Stimulated activated CD4-positive, alpha-beta T cell treated with anti-CD3 and anti-CD28 coated beads, TNF-alpha, amount 100 ng/mL, for 24 hours (primary cell): ENCODE measurements around the gene TAL2.
A peak's percentile ranks its signal among the peaks of the same experiment; 100 is the strongest.

Experiments used
- DNase-seq, 3 experiments: peaks; one replicate each; pipeline ENCODE4 v3.0.0-alpha.2; 2020; ENCODE audit warnings: low read depth in 3 of 3

The TAL2 gene

DNA sequence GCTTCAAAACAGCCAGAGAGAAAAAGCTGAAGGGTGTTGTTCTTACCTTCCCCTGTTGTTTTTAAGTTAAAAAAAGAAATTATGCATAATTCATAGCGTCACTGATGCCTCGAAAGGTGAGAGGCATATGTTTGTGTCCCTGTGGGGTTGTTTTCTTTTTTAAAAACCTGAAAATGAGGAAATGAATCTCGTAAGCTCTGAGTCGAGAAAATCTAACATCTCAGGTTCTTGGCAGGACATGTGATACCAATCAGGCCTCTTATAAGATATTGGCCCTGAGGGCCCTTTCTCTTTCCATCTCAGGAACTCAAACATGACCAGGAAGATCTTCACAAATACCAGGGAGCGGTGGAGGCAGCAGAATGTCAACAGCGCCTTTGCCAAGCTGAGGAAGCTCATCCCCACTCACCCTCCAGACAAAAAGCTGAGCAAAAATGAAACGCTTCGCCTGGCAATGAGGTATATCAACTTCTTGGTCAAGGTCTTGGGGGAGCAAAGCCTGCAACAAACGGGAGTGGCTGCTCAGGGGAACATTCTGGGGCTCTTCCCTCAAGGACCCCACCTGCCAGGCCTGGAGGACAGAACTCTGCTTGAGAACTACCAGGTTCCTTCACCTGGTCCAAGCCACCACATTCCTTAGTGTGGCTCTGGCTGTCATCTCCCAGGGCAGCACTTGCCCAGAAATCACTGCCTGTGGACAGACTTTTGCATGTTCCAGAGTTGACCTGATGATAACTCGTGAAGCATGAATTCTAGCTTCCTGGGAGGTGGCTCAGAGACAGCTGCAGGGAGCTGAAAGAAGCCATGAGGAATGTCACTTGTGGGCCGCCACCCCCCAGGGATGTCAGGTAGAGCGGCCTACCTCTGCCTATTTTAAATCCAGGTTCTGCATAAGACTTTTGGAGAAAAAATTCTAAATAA lies at the start of gene TAL2:
TAL2 (plus strand) TSS at position 274 of the 921 bp plus-strand sequence; CDS start at position 314, 40 bp downstream.
- no peak for DNase-seq

DNA sequence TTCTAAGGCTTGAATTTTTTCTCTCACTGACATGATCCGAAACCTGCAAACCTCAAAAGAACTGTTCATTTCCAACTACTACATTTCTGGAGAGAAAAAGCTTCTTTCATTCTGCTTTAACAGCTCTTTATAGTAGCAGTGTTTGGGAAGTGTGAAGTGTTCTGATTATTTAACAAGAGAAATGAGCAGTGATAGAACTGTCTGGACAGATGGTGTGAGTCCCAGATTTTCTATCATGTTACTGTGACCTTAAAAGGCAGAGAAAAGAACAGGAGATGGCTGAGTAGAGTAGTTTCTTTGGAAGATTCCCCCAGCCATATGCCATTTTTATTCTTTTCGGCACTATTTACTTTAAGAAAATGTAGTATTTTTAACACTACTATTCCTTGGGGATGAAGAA lies 41.3 kb upstream of the TAL2 start:
- DNase-seq, result no peak

DNA sequence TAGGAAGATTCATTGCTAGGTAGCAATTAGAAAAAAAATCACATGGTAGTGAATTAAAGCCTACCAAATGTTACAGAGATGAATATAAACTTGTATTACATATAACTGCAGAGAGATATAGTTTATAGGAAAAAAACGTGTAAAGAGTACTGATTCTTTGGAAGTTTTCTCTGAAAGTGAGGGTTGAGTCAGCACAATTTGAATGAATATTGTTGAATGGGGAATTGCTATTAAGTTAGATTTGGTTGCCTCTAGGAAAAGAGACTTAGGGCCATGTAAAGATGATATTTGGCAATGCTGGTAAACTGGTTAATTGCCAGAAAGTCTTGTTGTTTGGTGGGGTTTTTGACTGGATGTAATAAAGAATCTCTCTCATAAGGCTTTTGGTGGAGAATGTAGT lies 37.2 kb upstream of the TAL2 start:
- no peak for DNase-seq

DNA sequence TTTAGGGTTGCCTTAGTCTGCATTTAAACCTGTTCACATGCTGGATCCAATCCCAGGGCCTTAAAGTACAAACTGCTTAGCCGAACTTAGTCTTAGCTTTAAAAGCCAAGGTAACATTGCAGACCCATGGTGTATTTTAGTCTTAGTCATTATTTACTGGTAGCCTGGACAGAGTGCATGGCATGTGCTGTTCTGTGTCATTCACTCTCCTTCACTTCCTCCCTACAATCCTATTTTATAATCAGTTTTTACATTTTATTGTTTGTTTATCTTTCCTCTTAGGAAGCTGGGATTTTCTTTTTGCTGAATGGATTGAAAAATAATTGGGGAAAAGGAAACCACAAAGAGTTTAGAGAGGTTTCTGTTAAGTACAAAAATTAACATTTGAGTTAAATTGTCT lies 29.4 kb upstream of the TAL2 start:
- DNase-seq, result no peak

DNA sequence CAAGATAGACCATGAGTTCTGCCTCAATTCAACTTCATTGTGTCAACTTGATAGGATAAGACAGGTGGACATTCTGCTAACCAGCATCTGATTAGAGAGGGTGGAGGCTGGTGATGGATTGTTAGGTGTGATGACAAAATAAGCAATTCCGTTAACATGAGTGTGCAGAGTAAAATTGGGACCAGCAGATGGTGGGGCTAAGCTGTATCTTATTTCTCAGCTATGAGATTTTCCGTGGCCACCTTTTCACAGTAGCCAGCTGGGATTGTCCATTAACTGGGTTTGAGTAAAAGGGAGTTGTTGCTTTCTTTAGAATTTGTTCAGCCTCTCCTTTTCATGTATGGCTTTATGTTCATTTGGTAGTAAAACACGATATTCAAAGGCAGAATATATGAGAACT lies 28.8 kb upstream of the TAL2 start:
- no peak for DNase-seq

DNA sequence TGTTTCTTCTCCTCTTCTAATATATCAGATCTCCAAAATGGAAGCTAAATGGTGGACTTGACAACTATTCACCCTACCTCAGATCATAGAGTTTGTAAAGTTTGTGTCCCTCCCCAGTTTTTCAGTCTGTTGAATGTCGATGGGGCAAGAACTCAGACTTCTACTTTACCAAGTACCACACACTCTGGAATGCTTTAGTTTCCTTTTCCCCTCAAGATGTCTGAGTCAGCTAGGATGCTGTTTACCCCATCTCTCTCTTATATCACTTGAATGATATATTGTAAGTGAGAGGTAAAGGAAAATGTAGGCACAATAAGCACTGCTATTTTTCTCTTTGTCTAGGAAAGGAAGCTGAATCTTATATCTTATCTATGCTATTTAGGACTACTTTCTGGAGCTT lies 25.9 kb upstream of the TAL2 start:
- no peak for DNase-seq

DNA sequence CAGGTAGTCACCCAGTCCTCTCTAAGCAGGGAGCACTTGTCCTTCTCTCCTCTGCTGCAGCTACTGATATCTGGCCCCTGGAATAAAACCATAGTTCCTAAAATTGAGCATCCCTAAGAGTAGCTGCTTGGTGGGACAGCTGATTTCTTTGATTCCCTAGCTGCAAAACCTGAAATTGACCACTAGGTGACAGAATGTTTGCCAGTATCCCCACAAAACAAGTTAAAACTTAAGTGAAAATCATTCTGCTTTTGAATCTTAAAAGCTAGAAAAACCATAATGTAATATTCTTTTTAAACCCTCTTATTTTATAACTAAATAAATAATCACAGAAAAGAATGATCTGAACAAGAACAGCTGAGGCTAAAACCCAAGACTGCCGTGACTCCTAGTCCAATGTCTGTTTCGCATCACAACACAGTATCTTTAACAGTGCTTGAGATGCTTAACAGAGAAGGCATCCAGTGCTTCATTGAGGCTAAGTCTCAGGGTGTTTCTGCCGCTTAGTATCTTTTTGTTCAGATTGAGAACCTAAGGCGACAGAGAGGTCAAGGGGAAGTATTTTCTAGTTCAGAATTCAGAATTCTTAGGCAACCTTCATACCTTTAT lies 24.4 kb upstream of the TAL2 start:
- no peak for DNase-seq

DNA sequence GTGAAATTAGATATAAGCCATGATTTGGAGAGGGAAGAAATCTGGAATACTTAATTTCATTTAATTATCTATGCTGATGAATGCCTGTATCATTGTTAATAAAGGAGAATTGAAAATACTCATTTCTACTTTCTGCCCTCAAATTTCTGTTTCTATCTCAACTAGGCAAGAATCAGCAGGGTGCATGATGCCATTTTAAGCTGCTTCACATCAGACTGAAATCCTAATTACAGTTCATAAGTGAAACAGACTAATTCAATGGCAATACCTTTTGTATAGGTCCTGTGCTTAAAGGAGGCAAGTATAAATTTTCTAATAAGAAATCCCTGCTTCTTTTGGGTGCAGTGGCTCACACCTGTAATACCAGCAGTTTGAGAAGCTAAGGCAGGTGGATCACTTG lies 22.3 kb upstream of the TAL2 start:
- no peak for DNase-seq

DNA sequence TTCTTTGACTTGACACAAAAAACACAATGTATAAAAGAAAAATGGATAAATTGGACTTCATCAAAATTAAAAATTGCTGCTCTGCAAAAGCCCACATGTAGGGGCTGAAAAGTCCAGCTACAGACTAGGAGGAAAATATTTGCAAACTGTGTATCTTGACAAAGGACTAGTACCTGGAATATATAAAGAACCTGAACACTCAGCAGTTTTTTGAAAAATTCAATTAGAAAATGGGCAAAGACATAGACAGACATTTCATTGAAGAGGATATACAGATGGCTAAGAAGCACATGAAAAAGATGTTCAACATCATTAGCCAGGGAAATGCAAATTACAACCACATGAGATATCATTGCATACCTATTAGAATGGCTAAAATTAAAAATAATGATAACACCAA lies 18.5 kb upstream of the TAL2 start:
- DNase-seq, result no peak

DNA sequence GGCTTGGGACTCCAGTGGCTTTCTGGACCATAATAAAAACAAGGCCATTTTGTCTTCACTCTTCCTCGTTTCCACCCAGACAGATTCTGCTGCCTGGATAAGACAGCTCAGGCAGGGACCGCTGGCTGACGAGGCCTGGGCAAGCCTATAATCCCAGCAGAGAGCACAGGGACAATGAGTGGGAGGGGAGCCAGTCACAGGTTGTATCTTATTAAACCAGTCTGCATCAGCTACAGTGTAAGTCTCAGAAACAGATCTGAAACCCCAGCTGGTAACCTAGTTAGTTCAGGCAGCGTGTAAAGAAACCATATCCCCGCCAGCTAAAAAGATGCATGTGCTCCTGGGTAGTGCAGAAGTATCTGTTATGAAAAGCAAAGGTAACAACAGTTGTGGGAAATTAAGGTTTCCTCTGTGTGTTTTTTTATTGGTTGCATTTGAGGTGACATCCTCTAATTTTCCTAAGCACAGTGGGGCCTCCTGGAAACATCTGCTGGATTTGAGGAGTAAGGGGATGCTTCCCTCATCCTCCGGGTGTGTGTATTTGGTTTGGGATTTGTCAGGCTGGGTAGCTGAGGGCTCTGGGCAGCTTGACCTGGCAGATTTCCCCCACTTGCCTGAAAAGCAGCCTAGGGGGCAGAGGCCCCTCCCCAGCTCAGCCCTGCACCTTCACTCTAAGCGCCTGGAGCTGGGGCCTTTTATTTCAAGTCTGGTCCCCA lies 15.2 kb upstream of the TAL2 start:
- DNase-seq, result no peak

DNA sequence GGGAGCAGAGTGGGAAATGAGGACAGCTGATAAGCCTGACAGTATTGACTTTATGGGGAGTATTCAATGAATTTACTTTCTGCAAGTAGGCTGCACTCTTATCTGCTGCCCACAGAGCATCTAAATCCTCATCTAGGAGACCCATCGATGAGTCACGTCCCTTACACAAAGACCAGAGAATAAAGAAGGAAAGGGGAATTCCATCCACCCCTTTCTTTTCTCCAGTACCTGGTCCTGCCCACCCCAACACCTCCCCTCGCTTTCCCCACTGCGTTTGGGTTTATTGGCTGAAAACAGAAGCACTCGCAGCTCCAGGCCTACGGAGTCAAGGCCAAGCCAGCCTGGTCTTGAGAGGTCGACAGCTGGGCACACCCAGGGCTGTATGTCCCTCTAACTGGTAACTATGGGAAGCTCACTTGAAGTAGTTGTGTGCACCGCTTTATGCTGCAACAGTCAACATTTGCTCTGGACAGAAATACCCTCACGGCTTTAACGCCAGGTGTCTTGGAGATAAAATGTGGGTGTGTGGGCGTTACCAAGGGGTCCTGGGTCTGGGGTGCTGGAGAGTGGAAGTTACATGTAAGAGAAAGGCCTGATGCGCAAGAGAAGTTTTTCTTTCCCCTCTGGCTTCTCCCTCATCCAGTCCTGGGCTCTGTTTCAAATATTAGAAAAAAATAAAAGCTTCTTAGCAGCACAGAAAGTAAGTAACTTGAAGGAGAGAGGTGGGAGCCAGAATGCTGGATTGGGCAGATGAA lies 14.5 kb upstream of the TAL2 start:
- no peak for DNase-seq

DNA sequence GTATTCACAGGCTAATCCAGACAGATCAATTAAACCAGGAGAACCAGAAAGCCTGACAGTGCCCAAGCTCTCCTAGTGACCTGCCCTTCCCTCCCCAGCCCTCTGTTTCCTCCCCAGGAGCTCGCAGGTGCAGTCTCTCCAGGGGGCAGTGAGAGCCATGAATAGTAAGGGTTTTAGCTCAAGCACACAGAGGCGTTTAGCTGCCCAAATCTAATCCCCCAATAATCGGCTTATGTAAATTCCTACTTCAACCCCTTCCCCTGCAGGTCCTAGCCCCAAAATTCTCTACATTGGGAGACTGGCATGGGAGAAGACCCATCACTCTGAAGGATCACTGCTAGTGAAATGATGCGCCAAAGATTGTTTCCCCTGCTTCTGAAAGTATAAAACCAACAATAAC lies 10.5 kb upstream of the TAL2 start:
- no peak for DNase-seq

DNA sequence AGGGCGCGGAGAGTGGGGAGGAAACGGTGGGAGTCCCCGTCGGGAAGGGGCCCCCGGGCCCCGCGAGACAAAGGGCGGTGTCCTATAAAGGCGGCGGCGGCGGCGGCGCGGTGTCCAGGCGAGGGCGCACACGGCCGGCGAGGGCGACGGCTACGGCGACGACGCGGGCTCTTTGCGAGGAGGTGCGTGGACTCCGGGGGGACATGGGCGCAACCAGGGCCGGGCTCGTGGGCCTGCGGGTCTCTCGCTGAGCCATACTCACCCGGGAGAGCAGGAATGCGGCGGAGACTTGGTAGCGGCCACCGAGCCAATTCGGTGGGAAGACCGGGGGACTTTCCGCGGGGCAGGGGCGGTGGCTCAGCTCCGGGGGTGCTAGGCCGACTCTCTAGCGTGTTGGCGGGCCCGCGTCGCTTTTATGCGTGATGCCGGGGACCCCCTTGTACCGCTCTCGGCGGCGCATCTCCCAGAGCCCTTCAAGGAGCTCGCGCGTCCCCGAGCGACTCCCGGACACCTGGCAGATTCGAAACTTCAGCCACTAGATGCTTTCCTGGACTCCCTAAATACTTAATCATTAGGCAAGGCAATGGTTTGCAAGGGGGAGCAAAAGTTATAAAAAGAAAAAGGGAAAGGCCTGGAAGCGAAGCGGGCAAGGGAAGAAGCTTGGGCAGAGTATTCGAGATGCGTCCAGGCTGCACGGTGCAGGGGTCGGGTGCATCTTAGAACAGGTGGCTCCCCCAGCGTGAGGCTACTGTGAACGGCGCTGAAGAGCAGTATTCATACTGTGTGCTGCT lies 5.9 kb upstream of the TAL2 start:
- peak in 1 of 3 experiments; percentile 7 for DNase-seq

DNA sequence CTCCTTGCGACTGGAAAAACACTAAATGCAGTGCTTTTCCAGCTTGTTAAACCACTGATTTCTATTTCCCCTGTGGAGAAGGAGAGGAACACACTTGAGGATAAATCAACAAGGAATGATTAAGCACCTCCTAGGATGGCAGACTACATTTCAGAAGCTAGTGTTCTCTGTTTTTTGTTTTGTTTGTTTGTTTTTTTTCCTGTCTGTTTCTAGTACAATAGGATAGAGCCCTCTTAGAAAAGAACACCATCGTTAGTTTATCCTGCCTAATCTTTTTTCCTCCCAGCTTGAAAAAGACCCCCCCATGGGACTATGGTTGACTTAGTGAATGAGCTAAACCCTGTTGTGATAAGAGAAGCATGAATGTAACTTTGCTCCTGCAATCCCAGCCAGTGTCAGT lies 3.9 kb upstream of the TAL2 start:
- DNase-seq, result no peak

DNA sequence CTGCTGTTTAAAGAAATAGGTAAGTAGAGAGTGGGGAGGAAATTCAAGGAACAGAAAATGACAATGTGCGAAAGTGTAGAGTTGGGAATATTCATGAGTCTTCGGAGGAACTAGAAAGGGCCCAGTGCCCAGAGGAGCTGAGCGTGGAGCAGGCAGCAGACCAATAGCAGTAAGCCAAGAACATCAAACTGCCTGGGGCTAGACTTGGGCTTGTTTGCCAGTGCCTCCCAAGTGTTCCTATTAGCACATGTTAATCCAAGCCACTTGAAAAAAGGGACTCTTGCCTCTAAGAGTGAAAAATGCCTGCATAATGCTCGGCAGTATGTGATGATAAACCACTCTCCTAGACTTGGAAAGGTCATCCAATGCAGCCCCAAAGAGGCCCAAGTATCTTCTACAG lies 1.2 kb upstream of the TAL2 start:
- DNase-seq, result no peak

DNA sequence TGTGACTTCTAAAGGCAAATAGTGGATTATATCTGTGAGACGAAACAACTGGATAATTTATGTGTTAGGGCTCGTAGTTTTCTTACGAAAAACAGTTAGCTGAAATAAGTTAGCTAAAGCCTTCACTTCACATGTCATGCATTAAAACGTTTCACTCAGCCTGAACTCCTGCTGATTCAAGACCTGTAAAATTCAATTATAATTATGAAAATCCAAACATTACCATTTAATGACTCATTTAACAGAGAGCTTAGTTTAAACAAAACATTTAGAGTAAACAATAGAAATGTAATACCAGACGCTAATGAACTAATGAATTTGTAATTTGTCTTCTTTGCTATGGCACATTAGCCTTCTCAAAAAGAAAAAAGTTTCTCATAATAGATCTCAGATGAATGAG lies 1.7 kb downstream of the TAL2 start:
- no peak for DNase-seq

DNA sequence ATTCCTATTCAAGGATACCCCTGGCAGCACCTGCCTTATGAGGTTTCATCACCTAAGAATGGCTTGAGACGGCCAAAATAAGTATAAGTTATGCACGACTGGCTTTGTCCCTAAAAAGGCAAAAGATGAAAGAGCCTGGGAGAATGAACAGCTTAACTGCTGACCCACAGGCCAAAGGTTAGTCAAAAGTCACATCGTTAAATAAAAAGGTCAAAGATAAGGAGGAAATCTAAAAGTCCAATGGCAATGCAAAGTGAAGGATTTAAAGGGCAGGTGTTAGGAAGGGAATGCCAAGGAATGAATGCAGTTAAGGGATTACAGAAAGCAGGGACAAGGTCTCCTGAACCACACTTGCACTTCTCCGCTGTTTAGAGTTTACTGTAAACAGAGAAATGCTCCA lies 5.6 kb downstream of the TAL2 start:
- DNase-seq, result no peak

DNA sequence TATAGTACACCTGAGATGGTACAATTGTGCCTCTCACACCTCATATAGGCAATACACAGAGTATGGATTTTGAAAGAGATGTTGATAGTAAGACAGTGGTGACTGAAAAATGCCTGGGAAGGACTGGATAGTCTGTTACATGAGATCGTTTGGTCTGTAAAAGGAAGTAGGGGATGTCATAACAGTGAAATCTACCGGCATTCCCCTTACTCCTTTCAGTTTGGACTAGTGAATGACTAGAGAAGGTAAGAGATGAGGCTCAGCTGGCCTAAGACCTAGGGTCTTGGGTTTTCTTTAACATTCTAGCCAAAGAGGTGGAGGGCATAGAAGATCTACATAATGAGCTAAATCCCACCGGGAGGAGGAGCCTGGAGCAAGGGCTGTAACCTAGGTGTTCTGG lies 8.1 kb downstream of the TAL2 start:
- DNase-seq, result no peak

DNA sequence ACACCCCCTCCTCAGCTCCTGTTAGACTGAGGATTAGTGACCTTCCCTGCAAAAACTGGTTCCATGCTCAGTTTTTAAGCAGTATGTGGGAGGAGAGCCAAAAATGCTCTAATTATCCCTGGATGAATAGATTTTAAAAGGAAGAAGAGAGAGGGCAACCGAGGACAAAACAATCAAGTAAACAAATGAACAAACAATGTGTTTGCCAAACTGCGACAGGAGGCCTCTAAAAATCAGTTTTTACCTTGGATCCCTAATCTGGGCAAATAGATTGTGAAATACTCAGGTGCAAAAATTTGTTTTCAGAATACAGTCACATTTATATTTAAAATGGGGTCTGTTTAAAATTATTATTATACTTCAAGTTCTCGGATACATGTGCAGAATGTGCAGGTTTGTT lies 8.5 kb downstream of the TAL2 start:
- no peak for DNase-seq

DNA sequence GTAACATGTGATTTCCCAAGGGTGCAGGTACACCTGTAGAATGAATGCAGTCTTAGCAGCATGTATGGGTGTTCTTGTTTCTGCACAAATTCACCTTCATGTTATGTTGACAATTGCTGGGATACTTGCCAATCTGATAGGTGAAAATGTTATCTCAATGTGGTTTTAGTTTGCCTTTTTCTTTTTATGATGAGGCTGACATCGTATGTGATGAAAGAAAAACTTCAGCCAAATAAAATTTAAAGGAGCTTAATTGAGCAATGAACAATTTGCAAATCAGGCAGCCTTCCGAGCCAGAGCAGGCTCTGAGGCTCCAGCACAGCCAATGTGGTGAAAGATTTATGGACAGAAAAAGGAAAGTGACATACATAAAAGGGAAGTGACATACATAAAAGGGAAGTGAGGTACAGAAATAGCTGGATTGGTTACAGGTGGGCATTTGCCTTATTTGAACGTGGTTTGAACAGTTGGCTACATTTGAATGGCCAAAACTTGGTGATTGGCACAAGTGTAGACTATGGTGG lies 10.5 kb downstream of the TAL2 start:
- DNase-seq, result no peak

DNA sequence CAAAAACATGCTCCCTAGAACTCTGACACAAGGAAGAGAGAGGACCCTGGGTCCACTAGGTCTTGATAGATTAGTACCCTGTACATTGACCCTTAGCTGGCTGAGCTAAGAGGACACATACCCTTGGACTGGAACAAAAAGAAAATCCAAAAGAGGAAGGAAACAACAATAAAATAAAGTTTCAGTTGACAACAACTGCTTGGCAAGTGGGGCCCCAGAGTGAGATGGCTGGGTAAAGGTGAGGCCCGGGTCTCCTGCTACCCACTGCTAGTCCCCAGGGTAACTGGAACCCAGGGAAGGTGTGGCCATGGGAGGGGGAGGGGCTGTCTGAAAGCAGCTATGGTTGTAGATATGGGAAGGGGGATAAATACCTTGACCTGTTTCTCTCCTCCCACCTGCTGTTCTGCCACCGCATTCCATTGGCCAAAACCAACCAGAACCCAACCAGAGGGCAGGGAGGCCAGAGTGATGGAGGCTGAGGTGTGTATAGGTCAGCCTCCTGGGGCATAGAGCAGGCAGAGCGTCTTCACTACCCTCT lies 11.7 kb downstream of the TAL2 start:
- no peak for DNase-seq
